LHCN-M2 (cell line): ENCODE results near the gene WDCP. TPM values are rescaled to one million over a fixed set of nuclear protein-coding genes. Genes with fewer than 3 reads are reported as not detected.
"Not testable (repeated sequence)": the region's sequence is repeated elsewhere in the genome, so short reads cannot be mapped to it uniquely, and the experiment has no call there.

ENCODE experiments used
- DNase-seq: peaks from one replicate; pipeline ENCODE4 v3.0.0-alpha.2; 2012; ENCODE audit warnings: low read depth
- total RNA-seq: library from RNA; depleted of rRNA; stranded (reverse); fragments of >200 nt; gene quantifications from 2 replicates; pipeline ENCODE4 v1.2.3, GENCODE V29; 2014

The WDCP gene
- total RNA-seq, 1 experiment from 2014 or later: 14.3 TPM

- DNase-seq: no peak
These were observed 25.1 kb upstream of the WDCP start for GRCh38 chr2:24072259-24072658.

DNA sequence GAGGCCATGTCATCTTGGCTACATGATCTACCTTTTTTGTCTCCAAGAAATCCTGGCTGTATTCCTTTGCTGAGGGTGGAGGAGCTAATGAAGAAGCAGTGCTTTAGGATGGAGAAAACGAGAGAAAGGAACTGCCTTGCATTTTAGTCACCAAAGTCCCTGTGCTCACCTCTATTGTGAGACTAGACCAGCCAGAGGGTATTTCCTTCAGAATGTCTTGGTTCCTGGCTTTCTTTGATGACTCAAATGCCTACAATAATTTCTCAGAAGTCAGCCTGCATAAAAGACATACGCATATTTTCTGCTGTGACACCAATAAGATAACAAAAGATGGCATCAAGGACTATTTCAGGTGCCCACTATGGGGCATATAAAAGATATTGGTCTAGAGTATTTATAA lies 18.1 kb upstream of the WDCP start:
- DNase-seq: no peak

DNA sequence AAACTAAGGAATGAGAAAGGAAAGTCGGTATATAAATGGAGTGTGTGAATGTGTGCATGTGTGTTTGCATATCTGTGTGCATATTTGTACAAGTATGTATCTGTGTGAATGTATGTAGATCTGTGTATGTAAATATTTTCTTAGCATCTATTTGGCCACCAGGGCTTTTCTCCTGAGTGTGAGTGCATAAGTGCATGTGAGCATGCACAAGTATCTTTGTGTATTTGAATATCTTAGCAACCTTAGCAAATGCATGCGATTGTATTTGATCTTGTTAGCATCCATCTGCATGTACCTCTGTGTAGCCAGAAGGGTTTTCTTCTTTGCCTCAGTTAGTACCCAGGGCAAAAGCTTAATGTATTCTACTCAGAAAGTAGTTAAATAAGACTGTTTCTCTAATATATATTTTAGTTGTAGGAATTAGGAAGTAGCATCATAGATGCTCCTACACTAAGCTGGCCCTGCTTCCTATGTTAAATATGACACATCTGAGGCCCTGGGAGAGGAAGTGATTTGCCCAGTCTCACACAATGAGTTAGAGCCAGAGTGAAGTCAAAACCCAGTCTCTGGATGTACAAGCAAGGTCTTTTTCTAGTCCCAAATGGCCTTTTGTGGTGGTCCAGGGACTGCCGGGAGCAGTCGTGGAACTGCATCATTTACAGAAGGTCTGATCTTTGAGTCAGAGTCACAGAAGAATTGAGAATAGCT lies 11.5 kb upstream of the WDCP start:
- no peak for DNase-seq

DNA sequence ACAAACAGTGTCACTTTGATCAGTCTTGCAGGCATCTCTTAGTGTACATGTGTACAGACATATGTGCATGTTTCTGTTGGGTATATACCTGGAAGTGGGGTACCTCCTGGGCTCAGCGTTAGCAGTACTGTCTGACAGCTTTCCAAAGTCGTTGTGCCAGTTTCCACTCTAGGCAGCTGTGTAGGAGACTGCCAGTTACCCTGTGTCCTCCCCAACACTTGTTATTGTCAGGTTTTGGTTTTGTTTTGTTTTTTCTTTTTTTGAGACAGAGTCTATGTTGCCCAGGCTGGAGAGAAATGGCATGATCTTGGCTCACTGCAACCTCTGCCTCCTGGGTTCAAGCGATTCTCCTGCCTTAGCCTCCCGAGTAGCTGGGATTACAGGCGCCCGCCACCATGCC lies 8.6 kb upstream of the WDCP start:
- DNase-seq: no peak

GRCh38 chr2:24054366-24055010 lies 7.3 kb upstream of the WDCP start:
- no peak for DNase-seq

DNA sequence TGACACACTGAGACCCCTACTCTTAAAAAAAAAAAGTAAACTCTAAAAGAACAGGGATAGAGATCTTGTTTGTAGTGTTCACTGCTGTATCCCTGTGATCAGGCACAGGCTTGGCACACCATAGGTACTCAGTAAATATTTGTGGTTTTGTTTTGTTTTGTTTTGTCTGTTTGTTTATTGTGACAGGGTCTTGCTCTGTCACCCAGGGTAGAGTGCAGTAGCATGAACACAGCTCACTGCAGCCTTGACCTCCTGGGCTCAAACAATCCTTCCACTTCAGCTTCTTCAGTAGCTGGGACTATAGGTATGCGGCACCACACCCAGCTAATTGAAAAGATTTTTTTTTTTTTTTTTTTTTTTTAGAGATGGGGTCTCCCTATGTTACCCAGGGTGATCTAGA lies 5.8 kb upstream of the WDCP start:
- no peak for DNase-seq

- DNase-seq: no peak
These were observed 4.6 kb upstream of the WDCP start for GRCh38 chr2:24051833-24052232.

DNA sequence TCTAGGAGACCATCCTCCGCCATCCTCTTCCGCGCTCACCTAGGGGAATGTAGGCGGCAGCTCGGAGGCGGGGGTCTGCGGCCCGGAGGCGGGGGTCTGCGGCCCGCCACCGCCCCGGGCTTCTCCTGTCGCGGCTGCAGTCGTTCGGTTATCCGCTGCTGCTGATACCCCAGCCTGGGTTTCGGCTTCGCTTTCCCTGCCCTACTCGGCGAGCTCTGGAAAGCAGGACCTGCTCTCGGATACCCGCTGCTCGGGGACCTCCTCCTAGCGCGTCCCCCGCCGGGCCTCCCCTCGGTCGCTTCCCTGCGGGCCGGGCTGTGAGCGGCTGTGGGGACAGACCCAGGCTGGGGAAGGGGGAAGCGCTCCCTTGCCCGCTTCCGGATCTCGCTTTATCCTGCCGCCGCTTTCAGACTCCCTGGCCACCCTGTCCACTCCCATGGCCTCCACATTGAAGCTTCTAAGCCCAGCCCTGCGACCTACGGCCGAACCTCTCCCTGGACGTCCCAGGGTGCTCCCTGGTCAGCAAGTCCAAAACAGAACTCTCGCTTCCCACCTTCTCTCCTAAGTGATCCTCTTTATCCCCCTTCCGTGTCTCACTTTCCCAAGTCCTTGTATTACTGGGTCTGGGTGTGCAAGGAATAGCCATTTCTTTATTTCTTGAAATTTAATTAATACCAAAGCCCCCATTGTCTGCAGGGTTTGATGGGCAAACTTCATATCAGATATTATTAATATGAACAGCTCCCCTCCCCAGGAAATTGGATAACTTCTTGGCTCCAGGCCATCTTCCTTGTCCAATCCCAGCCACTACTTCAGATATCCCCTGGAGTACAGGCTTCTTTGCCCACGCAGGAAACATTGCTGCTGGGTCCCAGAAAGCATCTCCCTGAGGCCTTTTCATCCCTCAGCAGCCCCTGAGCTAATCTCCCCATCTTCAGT lies 3.1 kb upstream of the WDCP start:
- DNase-seq: no peak

- DNase-seq: peak; percentile 43
These were observed 2.4 kb upstream of the WDCP start, which contains the start of gene FKBP1B for GRCh38 chr2:24049485-24050021. TSS of gene FKBP1B (plus strand) at chr2:24049741. CDS start at chr2:24049850, 109 bp downstream.

DNA sequence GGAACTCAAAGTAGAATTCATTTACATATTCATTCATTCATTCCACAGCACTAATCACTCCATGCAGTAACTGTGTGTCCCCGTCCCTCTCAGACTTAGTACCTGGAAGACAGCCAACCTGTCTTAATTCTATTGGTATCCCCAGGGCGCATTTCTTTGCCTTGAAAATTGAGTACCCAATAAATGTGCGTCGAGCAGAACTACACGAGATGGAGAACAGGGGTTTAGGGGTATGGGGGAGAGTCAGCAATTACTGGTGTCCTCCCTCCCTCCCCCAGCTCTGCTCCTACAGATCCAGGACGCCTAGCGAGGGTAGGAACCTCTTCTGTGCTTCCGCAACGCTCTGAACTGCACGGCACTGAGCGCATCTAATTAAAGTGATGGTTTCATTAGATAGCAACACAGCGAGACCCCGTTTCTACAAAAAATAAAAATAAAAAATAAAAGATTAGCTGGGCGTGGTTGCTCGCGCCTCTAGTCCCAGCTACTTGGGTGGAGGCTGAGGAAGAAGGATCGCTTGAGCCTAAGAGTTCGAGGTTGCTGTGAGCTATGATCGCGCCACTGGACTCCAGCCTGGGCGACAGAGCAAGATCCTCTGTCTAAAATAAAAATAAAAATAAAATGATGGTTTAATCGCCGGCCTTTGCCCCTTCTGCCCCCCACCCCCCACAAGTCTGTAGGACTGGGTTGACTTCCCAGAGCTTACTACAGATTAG lies 1.7 kb upstream of the WDCP start:
- DNase-seq: no peak

DNA sequence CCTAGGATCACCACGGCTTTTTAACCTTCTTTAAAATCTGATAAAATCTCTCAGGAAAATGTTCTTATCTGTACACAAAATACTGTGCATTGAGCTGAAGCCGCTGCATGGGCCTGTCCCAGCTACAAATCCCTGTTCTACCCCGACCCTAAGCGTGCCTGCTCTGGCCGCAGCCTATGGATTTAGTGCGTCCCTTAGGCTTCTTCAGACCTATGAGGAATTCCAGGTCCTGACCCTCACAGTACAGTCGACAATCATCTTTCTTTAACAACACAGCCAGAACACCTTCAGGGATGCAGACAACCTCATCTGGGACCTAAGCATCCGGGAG lies 477 bp upstream of the WDCP start:
- no peak for DNase-seq

GRCh38 chr2:24046599-24046929 lies 627 bp downstream of the WDCP start:
- no peak for DNase-seq

GRCh38 chr2:24045511-24046508 lies 1.4 kb downstream of the WDCP start:
- no peak for DNase-seq

DNA sequence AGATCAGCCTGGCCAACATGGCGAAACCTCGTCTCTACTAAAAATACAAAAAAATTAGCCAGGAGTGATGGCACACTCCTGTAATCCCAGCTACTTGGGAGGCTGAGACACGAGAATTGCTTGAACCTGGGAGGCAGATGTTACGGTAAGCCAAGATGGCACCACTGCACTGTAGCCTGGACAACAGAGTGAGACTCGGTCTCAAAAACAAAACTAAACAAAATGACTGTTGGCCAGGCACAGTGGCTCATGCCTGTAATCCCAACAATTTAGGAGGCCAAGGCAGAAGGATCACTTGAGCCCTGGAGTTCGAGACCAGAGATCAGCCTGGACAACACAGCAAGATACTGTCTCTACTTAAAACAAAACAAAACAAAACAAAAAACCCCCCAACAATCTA lies 4.1 kb downstream of the WDCP start:
- DNase-seq: not testable (repeated sequence)

- DNase-seq: no peak
These were observed 6.7 kb downstream of the WDCP start for GRCh38 chr2:24040511-24040910.

- DNase-seq: no peak
These were observed 8.2 kb downstream of the WDCP start for GRCh38 chr2:24038786-24039499.

- no peak for DNase-seq
These were observed 21.0 kb downstream of the WDCP start for GRCh38 chr2:24026233-24026632.

DNA sequence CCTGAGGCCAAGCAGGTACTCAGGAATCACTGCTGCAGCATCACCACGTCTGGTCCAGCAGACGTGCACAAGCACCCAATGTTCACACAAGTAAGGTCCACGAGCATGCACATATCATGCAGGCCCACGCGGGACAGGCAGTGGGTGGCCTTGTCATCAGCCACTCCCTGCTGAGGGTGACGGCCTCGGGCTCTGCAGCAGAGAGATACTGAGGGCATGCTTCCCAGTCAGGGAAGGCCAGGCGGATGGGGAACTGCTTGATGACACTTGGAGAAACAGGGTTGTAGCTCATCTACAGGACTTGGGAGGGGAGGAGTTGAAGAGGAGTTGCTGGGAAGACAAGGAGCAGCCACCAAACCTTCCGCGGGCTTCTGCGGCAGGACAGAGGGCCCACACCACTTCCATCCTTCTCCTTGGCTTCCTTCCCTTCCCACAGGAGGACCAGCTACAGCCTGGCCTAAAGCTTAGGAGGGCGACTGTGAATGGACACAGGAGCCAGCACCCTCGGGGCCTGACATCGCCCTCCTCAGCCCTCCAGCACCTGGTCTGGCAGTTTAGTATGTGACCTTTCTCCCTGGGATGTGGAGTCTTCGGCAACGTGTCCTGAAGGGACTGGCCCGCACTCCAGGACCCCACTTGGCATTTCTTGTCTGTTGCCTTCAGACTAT lies 22.1 kb downstream of the WDCP start:
- DNase-seq: no peak

- peak; percentile 8 for DNase-seq
These were observed 23.2 kb downstream of the WDCP start for GRCh38 chr2:24024018-24024417.
